Endometrial microvascular endothelial cells (primary cell): ENCODE measurements around the gene NGRN. TPM values are rescaled to one million over a fixed set of nuclear protein-coding genes. Genes with fewer than 3 reads are reported as not detected.
"Not testable (repeated sequence)": the region's sequence is repeated elsewhere in the genome, so short reads cannot be mapped to it uniquely, and the experiment has no call there.

Experiments used
- in situ Hi-C: cut with HindIII; loops from 2 replicates; pipeline ENCODE4 v1.10.0; 2017; ENCODE audit warnings: low sequenced_read_pairs, low pct_unique_long_range_greater_than_20kb; ENCODE audit errors: inconsistent ontology term
- total RNA-seq: library from RNA; depleted of rRNA; stranded (reverse); fragments of >200 nt; gene quantifications from one replicate; pipeline ENCODE4 v1.2.3, GENCODE V29; 2015; ENCODE audit errors: inconsistent ontology term

Gene NGRN
- total RNA-seq, 1 donor from 2014 or later, result 78.2 TPM

GRCh38 chr15:90232941-90233386 is 32.5 kb upstream of the NGRN start:
- in situ Hi-C loops, result no loop called here

GRCh38 chr15:90233387-90234095 is 31.9 kb upstream of the NGRN start, which contains the start of gene CIB1:
Gene CIB1, minus strand, starts transcription at chr15:90233941. Its CDS starts 56 bp downstream, at chr15:90233885.
- in situ Hi-C loops, result no loop called here

- in situ Hi-C loops, result no loop called here
These were observed 31.1 kb upstream of the NGRN start, which contains the start of gene GDPGP1 for GRCh38 chr15:90234096-90234988. Gene GDPGP1, plus strand, starts transcription at chr15:90234209. Its CDS starts 6,700 bp downstream, at chr15:90240909.

- in situ Hi-C loops, result no loop called here
These were observed 26.1 kb upstream of the NGRN start for GRCh38 chr15:90239371-90239770.

GRCh38 chr15:90240856-90241255 is 24.6 kb upstream of the NGRN start:
- in situ Hi-C loops, result no loop called here

- in situ Hi-C loops, result no loop called here
These were observed 23.9 kb upstream of the NGRN start for GRCh38 chr15:90241343-90242192.

- in situ Hi-C loops, result no loop called here
These were observed 21.4 kb upstream of the NGRN start for GRCh38 chr15:90243943-90244639.

GRCh38 chr15:90248789-90249202 is 16.7 kb upstream of the NGRN start:
- in situ Hi-C loops, result no loop called here

DNA sequence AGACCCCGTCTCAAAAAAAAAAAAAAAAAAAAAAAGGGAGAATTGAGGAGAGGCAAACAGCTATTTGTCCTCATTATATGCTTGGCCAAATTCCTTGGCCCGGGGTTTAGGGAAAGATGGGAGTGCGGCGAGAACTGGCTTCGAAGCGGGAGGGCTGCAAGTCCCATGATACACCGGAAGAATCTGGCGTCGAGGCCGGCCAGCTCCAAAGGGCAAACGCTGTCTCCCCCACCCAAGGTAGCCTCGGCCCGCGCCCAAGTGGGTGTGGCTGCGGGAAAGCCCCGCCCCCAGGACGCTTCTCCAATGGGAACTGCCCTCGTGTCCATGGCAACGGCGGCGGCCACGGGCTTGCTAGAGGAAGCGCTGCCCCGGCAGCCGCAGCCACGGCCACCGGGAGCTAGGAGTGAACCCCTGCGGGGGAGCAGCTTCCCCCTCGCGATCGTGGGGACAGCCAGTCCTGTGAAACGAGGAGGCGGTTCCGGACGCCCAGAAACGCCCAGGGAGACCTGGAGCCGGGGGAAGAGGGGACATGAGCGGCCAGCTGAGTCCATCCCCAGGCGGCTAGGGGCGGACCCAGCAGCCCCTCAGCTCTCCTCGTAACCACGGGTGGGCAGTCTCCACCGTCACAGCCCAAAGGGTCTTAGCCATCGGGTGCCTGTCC is 16.1 kb upstream of the NGRN start, which contains the start of gene TTLL13:
Gene TTLL13 (plus strand): TSS at position 354 of the 661 bp plus-strand sequence. CDS start 1,075 bp downstream, outside the sequence.
- in situ Hi-C loops, result no loop called here

DNA sequence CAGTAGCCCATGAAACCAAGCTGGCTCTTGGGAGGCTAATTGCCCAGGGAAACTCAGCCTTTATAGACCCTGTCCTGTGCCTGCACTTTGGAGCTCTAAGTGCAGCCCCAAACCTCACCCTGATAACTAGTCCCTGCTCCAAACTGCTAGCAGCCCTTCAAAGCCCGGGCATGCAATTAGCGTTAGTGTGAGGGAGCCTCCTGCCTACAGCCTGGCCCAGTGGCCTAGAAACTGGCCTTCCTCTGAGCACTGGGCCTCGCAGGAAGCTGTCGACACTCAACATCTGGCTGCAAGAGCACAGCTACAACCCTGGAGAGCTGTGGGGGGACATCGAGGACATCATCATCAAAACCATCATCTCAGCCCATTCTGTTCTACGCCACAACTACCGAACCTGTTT is 7.7 kb upstream of the NGRN start:
- in situ Hi-C loops, result no loop called here

GRCh38 chr15:90259524-90259923 is 5.9 kb upstream of the NGRN start:
- in situ Hi-C loops, result no loop called here

DNA sequence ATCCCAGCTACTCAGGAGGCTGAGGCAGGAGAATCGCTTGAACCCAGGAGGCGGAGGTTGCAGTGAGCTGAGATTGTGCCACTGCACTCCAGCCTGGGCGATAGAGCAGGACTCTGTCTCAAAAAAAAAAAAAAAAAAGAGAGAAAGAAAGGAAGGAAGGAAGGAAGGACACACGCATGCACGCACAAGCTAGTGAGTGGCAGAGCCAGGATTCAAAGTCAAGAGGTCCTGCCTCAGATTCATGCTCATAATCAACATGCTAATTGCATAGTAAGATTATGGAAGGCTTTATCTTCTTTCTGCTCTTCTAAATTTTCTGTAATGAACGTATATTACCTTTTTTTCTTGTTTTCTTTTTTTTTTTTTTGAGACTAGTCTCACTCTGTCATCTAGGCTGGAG is 4.7 kb upstream of the NGRN start:
- in situ Hi-C loops, result not testable (repeated sequence)

DNA sequence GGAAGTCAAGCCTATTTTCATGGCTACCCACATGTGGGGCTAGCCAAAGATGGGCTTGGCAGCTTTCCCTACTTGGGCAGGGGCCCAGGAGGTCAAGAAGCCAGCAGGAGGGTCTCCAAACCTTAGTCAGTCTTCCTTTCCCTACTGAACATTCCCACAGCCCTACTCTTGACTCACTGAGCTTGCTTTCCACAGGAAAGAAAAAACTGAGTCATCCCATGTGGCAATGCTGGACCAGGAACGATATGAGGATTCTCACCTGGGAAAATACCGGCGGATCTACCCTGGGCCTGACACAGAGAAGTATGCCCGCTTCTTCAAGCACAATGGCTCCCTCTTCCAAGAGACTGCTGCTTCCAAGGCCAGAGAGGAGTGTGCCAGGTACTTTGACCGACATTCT is 3.7 kb upstream of the NGRN start:
- in situ Hi-C loops, result no loop called here

- in situ Hi-C loops, result no loop called here
These were observed 3.0 kb upstream of the NGRN start for GRCh38 chr15:90262426-90262825.

GRCh38 chr15:90264671-90265070 is 801 bp upstream of the NGRN start:
- in situ Hi-C loops, result no loop called here

DNA sequence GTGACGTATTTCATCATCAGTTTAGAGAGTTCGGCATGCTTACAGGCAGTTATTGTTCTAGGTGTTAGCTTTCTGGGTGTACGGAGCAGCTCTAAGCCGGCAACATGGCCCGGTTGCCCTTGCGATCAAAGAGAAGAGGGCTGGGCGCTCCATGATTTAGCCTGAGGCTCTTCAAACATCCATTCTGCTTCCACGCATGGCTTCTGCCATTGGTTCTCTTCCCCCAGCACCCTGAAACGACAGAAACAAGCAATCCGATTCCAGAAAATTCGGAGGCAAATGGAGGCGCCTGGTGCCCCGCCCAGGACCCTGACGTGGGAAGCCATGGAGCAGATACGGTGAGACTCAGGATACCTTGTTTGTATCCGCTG is 574 bp downstream of the NGRN start:
- in situ Hi-C loops, result no loop called here

GRCh38 chr15:90266485-90266884 is 1.0 kb downstream of the NGRN start:
- in situ Hi-C loops, result no loop called here

- in situ Hi-C loops, result no loop called here
These were observed 2.9 kb downstream of the NGRN start for GRCh38 chr15:90268415-90268814.
